ENCODE results near the gene GPR137B. TPM values are rescaled to one million over a fixed set of nuclear protein-coding genes. Genes with fewer than 3 reads are reported as not detected.
"Not testable (repeated sequence)": the region's sequence is repeated elsewhere in the genome, so short reads cannot be mapped to it uniquely, and the experiment has no call there.

Gene GPR137B
- total and polyA plus RNA-seq, 2 of the 8 experiments (the other 6 are each of a cell fraction or from before 2014, with no cell fraction given) = 6.9 to 7.7 TPM

- DNase-seq (ENCODE audit: low read depth in 1 of 2, low spot score in 2 of 2) = peak in 1 of 2 experiments; percentile 70
- H4K20me1 ChIP-seq (replicated peaks in 1 of 2; ENCODE audit: control insufficient read depth in 1 of 2, insufficient read depth in 2 of 2, low read length in 2 of 2); CTCF ChIA-PET (ENCODE audit: partially characterized antibody); H2AK5ac ChIP-seq (ENCODE audit: low read depth, low read length); H3K23me2 ChIP-seq (ENCODE audit: low read depth, low read length); H3K14ac ChIP-seq (ENCODE audit: insufficient read length); H3K27ac ChIP-seq (ENCODE audit: low read depth, low read length); H3K9ac ChIP-seq (replicated peaks in 1 of 4; ENCODE audit: extremely low read depth in 1 of 4, low read depth in 3 of 4, low read length in 3 of 4); H4K91ac ChIP-seq (replicated peaks; ENCODE audit: insufficient read length, low read length); H3K9me3 ChIP-seq (ENCODE audit: insufficient read depth in 2 of 2, low read depth in 1 of 2, low read length in 1 of 2); H4K5ac ChIP-seq (ENCODE audit: insufficient read length, low read depth, low read length); H3K36me3 ChIP-seq (ENCODE audit: control insufficient read depth in 2 of 4, insufficient read depth in 4 of 4, low read length in 3 of 4); H3K4me1 ChIP-seq (replicated peaks in 1 of 4; ENCODE audit: control insufficient read depth in 3 of 4, insufficient read depth in 4 of 4, low read length in 3 of 4); H3K27me3 ChIP-seq (replicated peaks in 1 of 4; ENCODE audit: control insufficient read depth in 3 of 4, extremely low read depth in 1 of 4, insufficient read depth in 3 of 4, low read length in 3 of 4); H3K23ac ChIP-seq (ENCODE audit: insufficient read length); H3K79me2 ChIP-seq (ENCODE audit: control insufficient read depth in 1 of 2, insufficient read depth in 2 of 2, low read length in 2 of 2); H2BK120ac ChIP-seq (replicated peaks; ENCODE audit: low read depth, low read length); FAIRE-seq; H3K4ac ChIP-seq (replicated peaks; ENCODE audit: insufficient read length, low read depth, low read length); H3K4me2 ChIP-seq (ENCODE audit: insufficient read depth in 1 of 2, low read depth in 2 of 2, low read length in 2 of 2); H3K79me1 ChIP-seq (ENCODE audit: low read depth, low read length); H3K4me3 ChIP-seq (ENCODE audit: extremely low read depth in 1 of 4, insufficient read depth in 2 of 4, low read depth in 3 of 4, low read length in 4 of 4); H3K18ac ChIP-seq (ENCODE audit: extremely low read depth, low read length); H2AFZ ChIP-seq (ENCODE audit: low read length); H2BK12ac ChIP-seq (ENCODE audit: low read depth, low read length); H3K56ac ChIP-seq (replicated peaks; ENCODE audit: insufficient read length, low read depth, low read length): not testable (repeated sequence)
- Histone ChIP-seq H2BK5ac (ENCODE audit: low read depth, low read length) (peak overlapping the region; percentile 41), H2BK15ac (ENCODE audit: low read length) (peak overlapping the region; percentile 14; the same call in 1 of the 2 replicates), H2BK20ac (ENCODE audit: low read length) (0 out of 2 replicates have a peak overlapping the region, but pooled peaks have one; percentile 56), H4K8ac (ENCODE audit: extremely low read depth, insufficient read depth, low read length) (peak overlapping the region; percentile 78; the same call in 1 of the 2 replicates)
- WGBS, 2 experiments (ENCODE audit: extremely low coverage in 1 of 2, insufficient coverage in 1 of 2, insufficient read length in 1 of 2, insufficient replicate concordance in 2 of 2, low coverage in 1 of 2, low lambda C conversion rate in 2 of 2, missing lambda C conversion rate in 1 of 2) = 78% methylated on average over 15 of the region's 15 CpGs; no CpG with 5 or more reads in 1 of the 2 experiments
- POLR2A ChIA-PET (ENCODE audit: partially characterized antibody) = interaction anchor here (0.6 kb wide), 1 partner anchor 393 kb away, joined by 3 read pairs; no protein-coding TSS in a partner anchor
- TF ChIP-seq TCF12 (IDR thresholded peaks at IDR 0.05; ENCODE audit: low read depth, low read length) (0 out of 2 replicates have a peak, but pooled peaks have one; percentile 55), JUN (IDR thresholded peaks at IDR 0.05; ENCODE audit: low read depth, low read length) (0 out of 2 replicates have a peak, but pooled peaks have one; percentile 33)
Measured at GRCh38 chr1:236096660-236097482, 45.5 kb upstream of the GPR137B start.
